Measurements from ENCODE around the gene ERAS.

The ERAS gene, protein sequence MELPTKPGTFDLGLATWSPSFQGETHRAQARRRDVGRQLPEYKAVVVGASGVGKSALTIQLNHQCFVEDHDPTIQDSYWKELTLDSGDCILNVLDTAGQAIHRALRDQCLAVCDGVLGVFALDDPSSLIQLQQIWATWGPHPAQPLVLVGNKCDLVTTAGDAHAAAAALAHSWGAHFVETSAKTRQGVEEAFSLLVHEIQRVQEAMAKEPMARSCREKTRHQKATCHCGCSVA

DNA sequence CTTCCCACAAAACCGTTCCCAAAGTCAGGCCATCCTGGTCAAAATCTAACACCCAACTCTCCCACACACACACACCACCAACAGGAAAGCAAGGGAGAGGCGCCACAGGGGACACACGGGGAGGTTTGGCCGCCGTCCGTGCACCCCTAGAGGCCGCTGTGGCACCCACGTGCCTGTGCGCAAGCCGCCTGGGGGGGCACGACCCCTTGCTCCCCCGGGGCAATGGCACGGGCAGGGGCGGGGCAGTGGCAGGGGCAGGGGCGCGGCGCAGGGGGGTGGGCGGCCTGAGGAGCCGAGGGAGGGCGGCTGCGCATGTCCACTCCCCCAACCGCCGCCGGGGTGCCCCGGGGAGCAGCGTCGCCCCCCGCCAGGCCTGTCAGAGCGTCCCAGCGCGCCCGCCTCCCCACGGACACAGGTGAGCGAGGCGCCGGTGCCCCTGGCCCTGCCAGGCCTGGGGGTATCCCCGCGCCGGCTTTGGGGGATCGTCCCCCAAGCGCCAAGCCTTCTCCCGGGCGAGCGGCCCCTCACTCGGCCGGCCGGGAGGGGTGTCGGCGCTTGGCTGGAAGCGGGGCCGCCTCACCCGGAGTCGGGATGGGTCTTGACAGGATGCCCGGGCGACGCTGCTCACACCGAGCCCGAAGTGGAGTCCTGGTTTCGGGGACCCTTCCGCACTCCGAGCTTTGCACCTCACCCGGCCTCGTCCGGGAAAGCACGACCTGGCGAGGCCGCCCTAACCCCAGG lies at the start of gene ERAS:
TSS of gene ERAS (plus strand) at position 379 of the 741 bp plus-strand sequence. CDS start 2,611 bp downstream, outside the sequence.
- no peak for DNase-seq (ENCODE audit: low read depth in 2 of 2)

DNA sequence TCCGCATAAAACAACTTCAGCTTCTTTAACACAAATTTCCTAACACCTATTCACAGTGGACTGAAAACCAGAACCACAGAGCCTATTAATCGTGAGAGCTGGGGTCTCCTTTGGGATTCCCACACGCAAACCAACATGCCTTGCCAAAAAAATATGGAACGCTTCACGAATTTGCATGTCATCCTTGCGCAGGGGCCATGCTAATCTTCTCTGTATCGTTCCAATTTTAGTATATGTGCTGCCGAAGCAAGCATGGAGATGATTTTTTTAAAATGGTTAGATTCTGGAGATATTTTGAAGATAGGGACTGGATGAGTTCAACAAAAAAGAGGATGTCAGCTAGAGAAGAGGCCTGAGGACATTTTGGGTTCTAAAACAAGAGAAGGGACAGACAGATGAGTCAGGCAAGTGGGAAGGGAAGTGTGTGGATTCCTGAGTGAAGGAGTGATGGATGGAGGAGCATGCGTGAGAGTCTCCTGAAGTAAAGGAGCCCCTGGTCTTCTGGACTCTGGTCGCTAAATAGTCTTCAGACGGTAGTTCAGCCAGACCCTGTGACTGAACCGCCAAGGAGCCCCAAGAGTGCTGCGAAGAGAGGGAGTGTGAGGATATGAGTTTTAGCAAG lies 49.4 kb upstream of the ERAS start:
- no peak for DNase-seq (ENCODE audit: low read depth in 2 of 2)

DNA sequence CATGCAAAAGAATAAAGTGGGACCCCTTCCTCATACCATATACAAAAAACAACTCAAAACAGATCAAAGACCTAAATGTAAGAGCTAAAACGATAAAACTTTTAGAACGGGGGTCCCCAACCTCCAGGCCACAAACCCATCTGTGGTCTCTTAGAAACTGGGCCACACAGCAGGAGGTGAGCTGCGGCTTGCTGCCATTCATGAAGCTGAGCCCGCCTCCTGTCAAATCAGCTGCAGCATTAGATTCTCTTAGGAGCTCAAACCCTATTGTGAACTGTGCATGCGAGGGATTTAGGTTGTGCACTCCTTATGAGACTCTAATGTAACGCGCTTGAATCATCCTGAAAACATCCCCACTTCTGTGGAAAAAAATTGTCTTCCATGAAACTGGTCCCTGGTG lies 46.9 kb upstream of the ERAS start:
- no peak for DNase-seq (ENCODE audit: low read depth in 2 of 2)

DNA sequence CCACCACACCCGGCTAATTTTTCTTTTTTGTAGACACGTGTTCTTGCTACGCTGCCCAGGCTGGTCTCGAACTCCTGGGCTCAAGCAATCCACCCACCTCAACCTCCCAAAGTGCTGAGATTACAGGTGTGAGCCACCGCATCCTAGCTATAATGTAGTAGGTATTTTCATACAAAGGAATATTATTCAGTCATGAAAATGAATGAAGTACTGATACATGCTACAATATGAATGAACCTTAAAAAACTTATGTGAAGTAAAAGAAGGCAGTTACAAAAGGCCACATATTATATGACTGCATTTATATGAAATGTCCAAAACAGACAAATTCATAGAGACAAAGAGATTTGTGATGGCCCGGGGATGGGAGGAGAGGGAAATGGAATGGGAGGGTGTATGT lies 44.6 kb upstream of the ERAS start:
- DNase-seq (ENCODE audit: low read depth in 2 of 2), result no peak

DNA sequence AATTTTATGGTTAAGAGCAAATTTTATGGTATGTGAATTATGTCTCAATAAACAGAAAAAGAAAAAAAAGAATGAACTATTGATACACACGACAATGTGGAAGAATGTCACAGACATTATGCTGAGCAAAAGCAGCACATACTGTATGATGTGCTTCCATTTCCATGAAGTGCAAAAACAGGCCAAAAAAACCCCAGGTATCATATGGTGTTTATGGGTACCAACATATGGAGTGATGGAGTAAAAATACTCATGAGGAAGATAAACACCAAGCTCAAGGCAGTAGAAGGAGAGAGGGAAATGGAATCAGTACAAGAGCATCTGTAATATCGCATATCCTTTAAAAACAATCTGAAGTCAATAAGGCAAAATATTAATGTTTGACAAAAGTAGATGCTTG lies 44.1 kb upstream of the ERAS start:
- DNase-seq (ENCODE audit: low read depth in 2 of 2), result no peak

- no peak for DNase-seq (ENCODE audit: low read depth in 2 of 2)
Observed at GRCh38 chrX:48782795-48783194, 43.5 kb upstream of the ERAS start.

- DNase-seq (ENCODE audit: low read depth in 2 of 2), result no peak
Observed at GRCh38 chrX:48784726-48785125, 41.6 kb upstream of the ERAS start.

DNA sequence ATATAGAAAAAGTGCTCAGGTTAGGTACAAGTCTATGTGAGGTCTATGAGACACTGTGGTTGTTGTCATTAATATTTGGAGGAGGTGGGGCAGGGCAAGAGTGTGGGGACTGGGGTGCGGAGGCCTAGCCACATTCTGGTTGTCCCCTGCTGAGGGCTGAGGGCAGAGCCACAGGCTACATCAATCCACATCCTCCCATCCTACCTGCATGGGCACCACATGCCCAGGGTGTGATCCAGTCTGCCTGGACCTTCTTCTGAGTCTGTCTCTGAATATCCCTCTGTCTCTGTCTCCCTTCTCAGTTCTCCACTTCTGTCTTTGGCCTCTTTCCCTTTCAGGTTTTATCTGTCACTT lies 41.1 kb upstream of the ERAS start:
- no peak for DNase-seq (ENCODE audit: low read depth in 2 of 2)

DNA sequence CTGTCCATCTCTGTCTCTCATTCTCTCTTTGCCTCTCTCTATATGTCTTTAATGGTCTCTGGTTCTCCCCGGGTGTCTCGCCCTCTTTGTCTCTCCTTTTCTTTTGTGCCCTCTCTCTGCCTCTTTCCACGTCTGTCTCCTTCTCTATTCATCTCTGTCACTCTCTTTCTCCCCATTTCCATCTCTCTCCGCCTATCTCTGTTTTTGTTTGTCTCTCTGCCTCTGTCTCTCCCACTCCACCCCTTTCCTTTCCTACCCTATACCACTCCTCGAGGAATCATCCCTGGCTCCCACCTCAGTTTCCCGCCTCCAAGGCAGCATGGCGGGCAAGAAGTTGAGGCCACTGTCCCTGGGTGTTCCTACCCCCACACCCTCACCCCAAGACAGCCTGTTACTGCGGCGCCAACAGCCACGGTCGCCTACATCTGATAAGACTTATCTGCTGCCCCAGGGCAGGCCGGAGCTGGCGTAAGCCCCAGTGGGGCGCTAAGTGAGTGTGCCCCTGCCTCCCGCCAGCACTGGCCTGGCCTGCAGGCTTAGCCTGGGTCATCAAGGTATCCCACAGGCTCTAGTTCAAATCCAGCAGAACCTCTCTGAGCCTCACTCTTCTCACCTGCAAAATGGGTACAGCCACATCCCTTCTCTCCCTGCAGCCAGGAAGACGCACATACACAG lies 40.6 kb upstream of the ERAS start:
- DNase-seq (ENCODE audit: low read depth in 2 of 2), result no peak

DNA sequence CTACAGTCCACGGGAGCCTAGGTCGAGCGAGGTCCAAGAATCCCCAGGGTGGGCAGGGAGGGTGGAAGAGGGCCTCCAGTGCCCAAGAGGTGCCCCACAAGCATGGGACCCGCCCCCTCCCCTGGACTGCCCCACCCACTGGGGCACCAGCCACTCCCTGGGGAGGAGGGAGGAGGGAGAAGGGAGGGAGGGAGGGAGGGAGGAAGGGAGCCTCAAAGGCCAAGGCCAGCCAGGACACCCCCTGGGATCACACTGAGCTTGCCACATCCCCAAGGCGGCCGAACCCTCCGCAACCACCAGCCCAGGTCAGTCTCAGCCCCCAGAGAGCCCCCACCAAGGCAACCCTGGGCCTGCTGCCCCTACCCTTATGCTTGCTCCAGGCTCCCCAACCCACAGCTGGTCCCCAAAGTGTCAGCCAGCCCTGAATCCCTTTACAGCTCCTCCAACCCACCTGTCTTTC lies 39.9 kb upstream of the ERAS start, which contains the start of gene GATA1:
TSS of gene GATA1 (plus strand) at position 250 of the 460 bp plus-strand sequence. CDS start 4,520 bp downstream, outside the sequence.
- no peak for DNase-seq (ENCODE audit: low read depth in 2 of 2)

- no peak for DNase-seq (ENCODE audit: low read depth in 2 of 2)
Observed at GRCh38 chrX:48786825-48787504, 39.3 kb upstream of the ERAS start.

- DNase-seq (ENCODE audit: low read depth in 2 of 2), result no peak
Observed at GRCh38 chrX:48787505-48788443, 38.5 kb upstream of the ERAS start.

DNA sequence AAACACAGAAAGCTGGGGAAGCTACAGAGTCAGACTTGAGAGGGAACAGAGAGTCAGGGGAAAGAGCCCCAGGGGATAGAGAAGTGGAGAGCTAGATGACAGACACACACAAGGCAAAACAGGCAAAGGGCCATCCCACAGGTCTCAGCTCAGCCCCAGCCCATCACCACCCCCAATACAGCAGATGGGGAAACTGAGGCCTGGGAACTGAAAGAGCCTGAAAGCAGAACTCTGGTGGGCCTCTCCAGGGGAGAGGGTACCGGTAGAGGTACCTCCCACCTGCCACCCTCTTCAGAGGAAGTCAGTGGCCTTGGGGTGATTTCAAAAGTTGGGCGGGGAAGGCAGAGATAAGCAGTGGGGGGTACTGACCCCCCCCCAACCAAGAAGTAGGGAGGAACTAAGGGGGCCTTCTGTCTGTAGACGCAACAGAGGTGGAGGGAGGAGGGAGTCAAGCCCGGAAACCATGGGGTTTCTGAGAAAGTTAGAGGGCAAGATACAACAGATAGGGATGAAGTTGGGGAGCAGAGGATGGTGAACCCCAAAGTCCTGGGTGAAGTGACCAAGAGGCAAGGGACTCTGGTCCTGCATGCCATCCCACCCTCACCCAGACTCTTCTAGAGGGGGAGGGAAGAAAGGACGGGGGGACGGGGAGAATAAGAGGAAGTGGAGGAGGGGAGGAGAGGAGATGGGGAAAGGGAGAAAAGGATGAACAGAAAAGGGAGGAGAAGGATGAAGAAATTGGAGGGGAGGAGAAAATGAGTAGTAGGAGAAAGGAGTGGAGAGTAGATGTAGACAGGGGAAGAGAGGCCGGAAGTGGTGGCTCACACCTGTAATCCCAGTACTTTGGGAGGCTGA lies 36.7 kb upstream of the ERAS start:
- DNase-seq (ENCODE audit: low read depth in 2 of 2), result no peak

DNA sequence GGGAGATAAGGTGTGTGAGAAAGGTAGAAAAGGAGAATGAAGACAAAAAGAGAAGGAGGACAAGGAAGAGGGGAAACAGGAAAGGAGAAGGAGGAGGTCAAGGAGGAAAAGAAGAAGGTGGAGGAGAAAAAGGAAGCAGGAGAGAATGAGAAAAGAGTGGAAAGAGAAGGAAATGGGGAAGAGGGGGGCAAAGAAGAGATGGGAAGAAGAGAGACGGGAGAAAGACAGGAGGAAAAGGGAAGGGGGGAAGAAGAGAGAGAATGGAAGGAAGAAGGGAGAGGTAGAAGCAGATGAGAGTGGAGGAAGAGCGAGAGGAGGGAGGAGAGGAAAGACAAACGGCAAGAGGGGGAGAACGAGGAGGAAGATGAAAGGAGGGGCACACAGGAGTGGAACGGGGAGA lies 35.8 kb upstream of the ERAS start:
- DNase-seq (ENCODE audit: low read depth in 2 of 2), result no peak

DNA sequence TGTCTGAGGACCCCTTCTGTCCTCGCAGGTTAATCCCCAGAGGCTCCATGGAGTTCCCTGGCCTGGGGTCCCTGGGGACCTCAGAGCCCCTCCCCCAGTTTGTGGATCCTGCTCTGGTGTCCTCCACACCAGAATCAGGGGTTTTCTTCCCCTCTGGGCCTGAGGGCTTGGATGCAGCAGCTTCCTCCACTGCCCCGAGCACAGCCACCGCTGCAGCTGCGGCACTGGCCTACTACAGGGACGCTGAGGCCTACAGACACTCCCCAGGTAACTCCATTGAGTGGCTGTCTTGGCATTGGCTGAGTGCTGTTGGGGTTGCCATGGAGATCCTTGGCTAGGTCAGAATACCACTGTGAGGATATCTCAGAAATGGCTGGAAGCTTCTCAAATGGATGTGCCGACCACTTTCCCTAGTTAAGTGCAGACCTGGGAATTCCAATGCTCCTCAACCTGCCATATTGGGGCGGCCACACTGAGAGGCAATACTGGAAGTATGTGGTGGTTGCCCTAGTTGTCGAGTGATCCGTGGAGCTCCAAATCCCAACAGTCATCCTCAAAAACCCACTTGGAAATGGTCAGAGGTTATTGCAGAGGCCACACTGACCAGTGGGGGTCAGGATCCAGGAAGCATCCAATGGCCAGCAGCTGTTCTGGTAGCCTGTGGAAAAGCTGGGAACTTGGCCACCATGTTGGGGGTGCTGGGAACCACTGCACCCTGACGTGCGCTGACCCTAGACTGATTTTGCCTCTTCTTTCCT lies 35.1 kb upstream of the ERAS start:
- no peak for DNase-seq (ENCODE audit: low read depth in 2 of 2)

DNA sequence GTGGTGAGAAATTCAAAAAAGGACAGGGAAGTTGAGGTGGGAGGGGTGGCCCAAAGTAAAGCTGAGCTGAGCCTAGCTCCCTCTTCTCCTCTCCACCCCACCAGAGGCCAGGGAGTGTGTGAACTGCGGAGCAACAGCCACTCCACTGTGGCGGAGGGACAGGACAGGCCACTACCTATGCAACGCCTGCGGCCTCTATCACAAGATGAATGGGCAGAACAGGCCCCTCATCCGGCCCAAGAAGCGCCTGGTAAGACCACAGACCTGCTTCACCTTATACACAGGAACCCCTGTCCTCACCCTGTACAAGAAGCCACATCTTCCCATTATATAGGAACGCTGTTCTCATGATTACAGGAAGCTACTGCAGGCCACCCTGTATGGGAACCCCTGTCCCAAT lies 34.1 kb upstream of the ERAS start:
- no peak for DNase-seq (ENCODE audit: low read depth in 2 of 2)

- DNase-seq (ENCODE audit: low read depth in 2 of 2), result no peak
Observed at GRCh38 chrX:48793935-48794334, 32.4 kb upstream of the ERAS start.

DNA sequence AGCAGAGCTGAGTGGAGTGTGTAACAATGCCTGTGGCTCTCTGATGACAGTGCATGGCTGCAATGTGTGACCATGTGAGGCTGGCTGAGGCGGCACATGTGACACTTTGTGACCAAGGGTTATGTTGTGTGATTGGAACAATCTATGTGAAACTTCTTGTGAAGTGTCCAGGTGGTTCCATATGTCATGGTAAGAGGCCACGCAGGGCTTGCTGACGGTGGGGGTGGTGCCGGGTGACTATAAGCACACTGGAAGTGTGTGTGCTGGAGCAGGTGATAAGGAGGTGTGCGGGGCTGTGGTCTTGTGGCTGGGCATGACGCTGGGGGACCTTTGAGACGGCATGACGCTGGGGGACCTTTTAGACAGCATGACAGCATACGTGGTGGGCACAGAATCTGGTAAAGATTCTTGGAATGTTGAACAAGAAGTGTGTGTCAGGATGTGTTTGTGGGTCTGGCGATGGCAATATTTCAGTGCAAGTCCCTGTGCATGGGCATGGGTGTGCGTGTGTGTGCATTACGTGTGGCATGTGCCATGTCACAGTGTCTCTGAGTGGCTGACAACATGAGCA lies 31.9 kb upstream of the ERAS start:
- DNase-seq (ENCODE audit: low read depth in 2 of 2), result no peak

Data from stimulated activated CD4-positive, alpha-beta T cell treated with anti-CD3 and anti-CD28 coated beads, Interleukin-4, amount 100 ng/mL, for 48 hours (primary cell).